SK-N-SH treated with all-trans-retinoic acid at 6 μM for 48 hours (cell line): ENCODE data around the gene ZMIZ1.

ENCODE experiments used
- ATAC-seq: fragments of 200-7000 bp; cut with Tn5 transposase; 3 replicates; pipeline ENCODE4 v1.9.1; 2020; ENCODE audit warnings: mild to moderate bottlenecking, moderate library complexity
- ARNTL ChIP-seq: fragments of 450-650 bp; formaldehyde crosslinking; IDR thresholded peaks from 2 replicates; pipeline ENCODE4 v1.5.0; 2020; ENCODE audit warnings: low read depth, mild to moderate bottlenecking, moderate library complexity, borderline replicate concordance
- CREB5 ChIP-seq: fragments of 250-450 bp; sonication (Bioruptor Pico); IDR thresholded peaks from 2 replicates; pipeline ENCODE4 v1.5.1; 2020; ENCODE audit warnings: low read depth, mild to moderate bottlenecking, moderate library complexity
- CSDC2 ChIP-seq: fragments of 250-450 bp; sonication (Bioruptor Pico); IDR thresholded peaks from 2 replicates; pipeline ENCODE4 v1.5.0; 2020; ENCODE audit warnings: mild to moderate bottlenecking, moderate library complexity
- ESRRG ChIP-seq: fragments of 250-450 bp; sonication (Bioruptor Pico); IDR thresholded peaks from 2 replicates; pipeline ENCODE4 v1.6.1; 2021; ENCODE audit warnings: mild to moderate bottlenecking
- GLIS3 ChIP-seq: fragments of 250-450 bp; sonication (Bioruptor Pico); IDR thresholded peaks from 2 replicates; pipeline ENCODE4 v1.5.0; 2020; ENCODE audit warnings: mild to moderate bottlenecking, moderate library complexity
- ISL1 ChIP-seq: fragments of 250-450 bp; sonication (Bioruptor Pico); IDR thresholded peaks from 2 replicates; pipeline ENCODE4 v2.1.2; 2022; ENCODE audit warnings: mild to moderate bottlenecking, moderate library complexity
- OSR1 ChIP-seq: fragments of 250-450 bp; sonication (Bioruptor Pico); IDR thresholded peaks from 2 replicates; pipeline ENCODE4 v1.8.0; 2022; ENCODE audit warnings: moderate library complexity, mild to moderate bottlenecking, inconsistent platforms
- PATZ1 ChIP-seq: fragments of 250-450 bp; sonication (Bioruptor Pico); IDR thresholded peaks from 2 replicates; pipeline ENCODE4 v1.8.0; 2020; ENCODE audit warnings: mild to moderate bottlenecking, moderate library complexity, borderline replicate concordance
- RARB ChIP-seq: fragments of 250-450 bp; sonication (Bioruptor Pico); IDR thresholded peaks from 2 replicates; pipeline ENCODE4 v1.8.0; 2021; ENCODE audit warnings: mild to moderate bottlenecking, moderate library complexity
- TCF4 ChIP-seq: fragments of 250-450 bp; sonication (Bioruptor Pico); IDR thresholded peaks from 2 replicates; pipeline ENCODE4 v1.8.0; 2021; ENCODE audit warnings: mild to moderate bottlenecking, moderate library complexity, borderline replicate concordance
- TOX ChIP-seq: fragments of 250-450 bp; sonication (Bioruptor Pico); IDR thresholded peaks from 2 replicates; pipeline ENCODE4 v1.8.0; 2021; ENCODE audit warnings: mild to moderate bottlenecking, moderate library complexity, borderline replicate concordance
- ZC3H10 ChIP-seq: fragments of 250-450 bp; sonication (Bioruptor Pico); IDR thresholded peaks from 2 replicates; pipeline ENCODE4 v1.5.1; 2021; ENCODE audit warnings: mild to moderate bottlenecking, moderate library complexity
- ZFP3 ChIP-seq: fragments of 250-450 bp; sonication (Bioruptor Pico); IDR thresholded peaks from 2 replicates; pipeline ENCODE4 v1.5.0; 2020; ENCODE audit warnings: mild to moderate bottlenecking, moderate library complexity
- ZFP30 ChIP-seq: fragments of 450-650 bp; formaldehyde crosslinking; IDR thresholded peaks from 2 replicates; pipeline ENCODE4 v1.5.0; 2022; ENCODE audit warnings: mild to moderate bottlenecking, moderate library complexity
- ZNF70 ChIP-seq: fragments of 450-650 bp; formaldehyde crosslinking; IDR thresholded peaks from 2 replicates; pipeline ENCODE4 v1.5.0; 2020; ENCODE audit warnings: mild to moderate bottlenecking, moderate library complexity
- TF ChIP-seq, protein P1 (sequence below): fragments of 250-450 bp; sonication (Bioruptor Pico); IDR thresholded peaks from 2 replicates; pipeline ENCODE4 v1.5.0; 2020; ENCODE audit warnings: mild to moderate bottlenecking, moderate library complexity
- TF ChIP-seq, protein P2 (sequence below): fragments of 250-450 bp; sonication (Bioruptor Pico); IDR thresholded peaks from 2 replicates; pipeline ENCODE4 v1.5.1; 2021; ENCODE audit warnings: mild to moderate bottlenecking, moderate library complexity
- TF ChIP-seq, protein P3 (sequence below): fragments of 250-450 bp; sonication (Bioruptor Pico); IDR thresholded peaks from 2 replicates; pipeline ENCODE4 v1.8.0; 2021; ENCODE audit warnings: low read depth, mild to moderate bottlenecking, moderate library complexity, borderline replicate concordance

The ZMIZ1 gene

GRCh38 chr10:79116801-79117723, 48.3 kb downstream of the ZMIZ1 start (continued):
- TF ChIP-seq, protein P1, sequence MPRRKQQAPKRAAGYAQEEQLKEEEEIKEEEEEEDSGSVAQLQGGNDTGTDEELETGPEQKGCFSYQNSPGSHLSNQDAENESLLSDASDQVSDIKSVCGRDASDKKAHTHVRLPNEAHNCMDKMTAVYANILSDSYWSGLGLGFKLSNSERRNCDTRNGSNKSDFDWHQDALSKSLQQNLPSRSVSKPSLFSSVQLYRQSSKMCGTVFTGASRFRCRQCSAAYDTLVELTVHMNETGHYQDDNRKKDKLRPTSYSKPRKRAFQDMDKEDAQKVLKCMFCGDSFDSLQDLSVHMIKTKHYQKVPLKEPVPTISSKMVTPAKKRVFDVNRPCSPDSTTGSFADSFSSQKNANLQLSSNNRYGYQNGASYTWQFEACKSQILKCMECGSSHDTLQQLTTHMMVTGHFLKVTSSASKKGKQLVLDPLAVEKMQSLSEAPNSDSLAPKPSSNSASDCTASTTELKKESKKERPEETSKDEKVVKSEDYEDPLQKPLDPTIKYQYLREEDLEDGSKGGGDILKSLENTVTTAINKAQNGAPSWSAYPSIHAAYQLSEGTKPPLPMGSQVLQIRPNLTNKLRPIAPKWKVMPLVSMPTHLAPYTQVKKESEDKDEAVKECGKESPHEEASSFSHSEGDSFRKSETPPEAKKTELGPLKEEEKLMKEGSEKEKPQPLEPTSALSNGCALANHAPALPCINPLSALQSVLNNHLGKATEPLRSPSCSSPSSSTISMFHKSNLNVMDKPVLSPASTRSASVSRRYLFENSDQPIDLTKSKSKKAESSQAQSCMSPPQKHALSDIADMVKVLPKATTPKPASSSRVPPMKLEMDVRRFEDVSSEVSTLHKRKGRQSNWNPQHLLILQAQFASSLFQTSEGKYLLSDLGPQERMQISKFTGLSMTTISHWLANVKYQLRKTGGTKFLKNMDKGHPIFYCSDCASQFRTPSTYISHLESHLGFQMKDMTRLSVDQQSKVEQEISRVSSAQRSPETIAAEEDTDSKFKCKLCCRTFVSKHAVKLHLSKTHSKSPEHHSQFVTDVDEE (CRISPR knock-in tag): no peak
- no peak for TF ChIP-seq ZNF70 (CRISPR knock-in tag)
- no peak for TF ChIP-seq TOX (CRISPR knock-in tag)
- TF ChIP-seq RARB (CRISPR knock-in tag): no peak

- ATAC-seq: no peak
- TF ChIP-seq, protein P2, sequence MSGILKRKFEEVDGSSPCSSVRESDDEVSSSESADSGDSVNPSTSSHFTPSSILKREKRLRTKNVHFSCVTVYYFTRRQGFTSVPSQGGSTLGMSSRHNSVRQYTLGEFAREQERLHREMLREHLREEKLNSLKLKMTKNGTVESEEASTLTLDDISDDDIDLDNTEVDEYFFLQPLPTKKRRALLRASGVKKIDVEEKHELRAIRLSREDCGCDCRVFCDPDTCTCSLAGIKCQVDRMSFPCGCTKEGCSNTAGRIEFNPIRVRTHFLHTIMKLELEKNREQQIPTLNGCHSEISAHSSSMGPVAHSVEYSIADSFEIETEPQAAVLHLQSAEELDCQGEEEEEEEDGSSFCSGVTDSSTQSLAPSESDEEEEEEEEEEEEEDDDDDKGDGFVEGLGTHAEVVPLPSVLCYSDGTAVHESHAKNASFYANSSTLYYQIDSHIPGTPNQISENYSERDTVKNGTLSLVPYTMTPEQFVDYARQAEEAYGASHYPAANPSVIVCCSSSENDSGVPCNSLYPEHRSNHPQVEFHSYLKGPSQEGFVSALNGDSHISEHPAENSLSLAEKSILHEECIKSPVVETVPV: no peak
- TF ChIP-seq, protein P1 (CRISPR knock-in tag): no peak
- no peak for TF ChIP-seq RARB (CRISPR knock-in tag)
- no peak for TF ChIP-seq TCF4 (CRISPR knock-in tag)
- no peak for TF ChIP-seq ARNTL
- TF ChIP-seq ISL1 (CRISPR knock-in tag): no peak
- no peak for TF ChIP-seq TOX (CRISPR knock-in tag)
- TF ChIP-seq, protein P3, sequence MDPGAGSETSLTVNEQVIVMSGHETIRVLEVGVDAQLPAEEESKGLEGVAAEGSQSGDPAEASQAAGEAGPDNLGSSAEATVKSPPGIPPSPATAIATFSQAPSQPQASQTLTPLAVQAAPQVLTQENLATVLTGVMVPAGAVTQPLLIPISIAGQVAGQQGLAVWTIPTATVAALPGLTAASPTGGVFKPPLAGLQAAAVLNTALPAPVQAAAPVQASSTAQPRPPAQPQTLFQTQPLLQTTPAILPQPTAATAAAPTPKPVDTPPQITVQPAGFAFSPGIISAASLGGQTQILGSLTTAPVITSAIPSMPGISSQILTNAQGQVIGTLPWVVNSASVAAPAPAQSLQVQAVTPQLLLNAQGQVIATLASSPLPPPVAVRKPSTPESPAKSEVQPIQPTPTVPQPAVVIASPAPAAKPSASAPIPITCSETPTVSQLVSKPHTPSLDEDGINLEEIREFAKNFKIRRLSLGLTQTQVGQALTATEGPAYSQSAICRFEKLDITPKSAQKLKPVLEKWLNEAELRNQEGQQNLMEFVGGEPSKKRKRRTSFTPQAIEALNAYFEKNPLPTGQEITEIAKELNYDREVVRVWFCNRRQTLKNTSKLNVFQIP: no peak
- TF ChIP-seq ESRRG (CRISPR knock-in tag): no peak
- TF ChIP-seq OSR1 (CRISPR knock-in tag): no peak
- TF ChIP-seq, all 23 proteins: peak for 0
Observed at GRCh38 chr10:79118286-79119202, 49.8 kb downstream of the ZMIZ1 start.

DNA sequence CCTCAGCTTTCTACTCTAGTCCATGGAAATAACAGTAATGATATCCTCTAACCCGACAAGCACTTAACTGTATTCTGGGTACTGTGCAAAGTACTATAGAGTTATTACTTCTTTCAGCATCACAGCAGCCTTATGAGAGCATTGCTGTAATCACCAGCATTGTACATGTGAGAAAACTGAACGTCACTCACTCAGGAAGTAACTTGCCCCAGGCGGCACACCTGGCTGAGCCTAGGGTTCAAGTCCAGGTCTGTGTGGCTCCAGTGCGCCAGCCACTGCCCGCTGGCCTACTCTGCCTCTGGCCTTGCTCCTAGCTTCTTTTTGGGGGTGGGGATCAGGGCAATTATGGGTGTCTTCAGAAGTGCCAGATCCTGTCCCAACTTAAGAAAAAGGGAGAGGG, 50.5 kb downstream of the ZMIZ1 start:
- TF ChIP-seq GLIS3 (CRISPR knock-in tag): no peak
- TF ChIP-seq ZC3H10 (CRISPR knock-in tag): no peak
- no peak for TF ChIP-seq OSR1 (CRISPR knock-in tag)
- no peak for TF ChIP-seq ZFP30 (CRISPR knock-in tag)
- no peak for TF ChIP-seq TOX (CRISPR knock-in tag)
- TF ChIP-seq CREB5: no peak
- TF ChIP-seq, protein P2: no peak
- TF ChIP-seq ZFP3 (CRISPR knock-in tag): no peak
- no peak for TF ChIP-seq PATZ1 (CRISPR knock-in tag)
- no peak for TF ChIP-seq CSDC2 (CRISPR knock-in tag)
- no peak for TF ChIP-seq ARNTL
- TF ChIP-seq, protein P3: no peak
- no peak for ATAC-seq
